Measurements from ENCODE around the gene EHHADH. TPM values are rescaled to one million over a fixed set of nuclear protein-coding genes. Genes with fewer than 3 reads are reported as not detected.

EHHADH gene
- total RNA-seq, 2 experiments from 2014 or later: 3.8 to 4.0 TPM

- DNase-seq: no peak
These were observed 49.0 kb downstream of the EHHADH start for GRCh38 chr3:185204894-185205293.

GRCh38 chr3:185200639-185201038 is 53.2 kb downstream of the EHHADH start:
- no peaks in the 10 kb centered on the region for H3K9me3 Mint-ChIP-seq (ENCODE audit: low read depth)
- CTCF ChIA-PET: no interaction called here
- H3K27me3 Mint-ChIP-seq: no peaks in the 10 kb centered on the region
- H3K36me3 Mint-ChIP-seq: no peaks in the 10 kb centered on the region
- peaks cover under 1% of the 10 kb centered on the region for H3K4me1 Mint-ChIP-seq
- no peak overlapping the region for H3K27ac Mint-ChIP-seq
- DNase-seq (no peak), ATAC-seq (no peak)
- no peak overlapping the region for H3K4me3 Mint-ChIP-seq

More at GRCh38 chr3:185204894-185205293, 49.0 kb downstream of the EHHADH start:
- no peak for ATAC-seq
- Mint-ChIP-seq H3K4me1 (peaks cover 23% of the 10 kb centered on the region), H3K9me3 (ENCODE audit: low read depth) (no peaks in the 10 kb centered on the region), H3K27ac (no peak overlapping the region), H3K4me3 (no peak overlapping the region), H3K36me3 (no peaks in the 10 kb centered on the region), H3K27me3 (no peaks in the 10 kb centered on the region)
- CTCF ChIA-PET: no interaction called here

GRCh38 chr3:185199671-185200070 is 54.2 kb downstream of the EHHADH start:
- Mint-ChIP-seq H3K27ac (no peak overlapping the region), H3K27me3 (no peaks in the 10 kb centered on the region), H3K4me3 (no peak overlapping the region), H3K9me3 (ENCODE audit: low read depth) (no peaks in the 10 kb centered on the region), H3K4me1 (no peaks in the 10 kb centered on the region), H3K36me3 (peaks cover 1% of the 10 kb centered on the region)
- no peak for ATAC-seq
- CTCF ChIA-PET: no interaction called here
- DNase-seq: no peak

DNA sequence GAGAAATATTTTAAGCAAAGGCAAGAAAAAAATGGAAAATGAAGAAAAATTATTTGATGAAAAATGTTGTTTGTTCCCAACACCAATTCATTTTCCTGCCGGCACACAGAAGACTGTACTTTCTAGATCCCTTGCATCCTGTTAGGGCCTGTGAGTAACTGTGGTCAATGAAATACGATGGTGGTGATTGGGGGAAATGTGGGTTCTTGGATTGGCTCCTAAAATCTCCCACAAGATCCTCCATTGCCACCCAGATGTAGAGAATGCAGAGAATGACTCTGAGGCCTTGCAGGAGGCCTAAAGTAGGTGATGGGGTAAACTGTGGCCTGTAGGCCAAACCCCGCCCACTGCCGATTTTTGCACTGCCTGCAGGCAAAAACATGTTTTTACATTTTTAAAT is 54.6 kb downstream of the EHHADH start:
- CTCF ChIA-PET: no interaction called here
- H3K9me3 Mint-ChIP-seq (ENCODE audit: low read depth): no peaks in the 10 kb centered on the region
- peaks cover 1% of the 10 kb centered on the region for H3K36me3 Mint-ChIP-seq
- ATAC-seq (no peak), DNase-seq (no peak)
- no peaks in the 10 kb centered on the region for H3K4me1 Mint-ChIP-seq
- H3K27me3 Mint-ChIP-seq: no peaks in the 10 kb centered on the region
- H3K4me3 Mint-ChIP-seq: no peak overlapping the region
- H3K27ac Mint-ChIP-seq: no peak overlapping the region

DNA sequence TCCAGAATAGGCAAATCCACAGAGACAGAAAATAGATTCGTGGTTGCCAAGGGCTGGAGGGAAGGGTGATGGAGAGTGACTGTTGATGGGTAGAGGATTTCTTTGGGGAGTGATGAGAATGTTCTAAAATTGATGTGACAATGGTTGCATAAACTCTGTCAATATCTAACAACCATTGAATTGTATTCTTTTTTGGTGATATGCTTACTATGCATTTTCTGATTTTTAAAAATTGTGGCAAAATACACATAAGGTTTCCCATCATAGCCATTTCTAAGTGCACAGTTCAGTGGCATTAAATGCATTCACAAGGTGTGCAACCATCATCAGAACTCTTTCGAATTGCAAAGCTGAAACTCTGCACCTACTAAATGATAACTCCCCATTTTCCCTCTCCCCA is 56.8 kb downstream of the EHHADH start:
- H3K36me3 Mint-ChIP-seq: peaks cover 4% of the 10 kb centered on the region
- H3K9me3 Mint-ChIP-seq (ENCODE audit: low read depth): no peaks in the 10 kb centered on the region
- no peak overlapping the region for H3K4me3 Mint-ChIP-seq
- peaks cover 2% of the 10 kb centered on the region for H3K27me3 Mint-ChIP-seq
- H3K27ac Mint-ChIP-seq: no peak overlapping the region
- ATAC-seq: no peak
- DNase-seq: no peak
- H3K4me1 Mint-ChIP-seq: no peaks in the 10 kb centered on the region
- CTCF ChIA-PET: no interaction called here

- CTCF ChIA-PET: no interaction called here
- Mint-ChIP-seq H3K27ac (no peak overlapping the region), H3K4me1 (no peaks in the 10 kb centered on the region), H3K27me3 (peaks cover 2% of the 10 kb centered on the region), H3K4me3 (no peak overlapping the region), H3K9me3 (ENCODE audit: low read depth) (no peaks in the 10 kb centered on the region), H3K36me3 (peaks cover 4% of the 10 kb centered on the region)
- DNase-seq (no peak), ATAC-seq (no peak)
These were observed 58.2 kb downstream of the EHHADH start for GRCh38 chr3:185195652-185196051.

DNA sequence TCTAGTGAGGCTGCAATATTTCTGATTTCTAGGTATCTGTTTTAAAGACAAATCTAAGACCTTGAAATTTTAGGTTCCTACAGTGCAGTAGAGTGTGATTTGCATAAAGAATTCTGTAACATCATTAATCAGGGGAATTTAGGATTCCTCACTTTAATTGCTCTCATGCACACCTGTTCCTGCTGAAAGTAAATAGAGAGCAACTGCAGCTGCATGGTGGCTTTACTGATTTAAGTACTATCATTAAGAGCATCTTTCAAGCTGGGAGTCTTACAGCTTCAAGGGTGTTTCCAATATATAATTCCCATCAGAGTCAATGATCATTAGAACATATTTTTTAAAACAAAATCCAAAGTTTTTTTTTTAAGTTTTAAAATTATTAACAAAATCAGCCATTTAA is 65.0 kb downstream of the EHHADH start:
- H3K4me1 Mint-ChIP-seq: no peaks in the 10 kb centered on the region
- ATAC-seq (no peak), DNase-seq (no peak)
- peaks cover 2% of the 10 kb centered on the region for H3K36me3 Mint-ChIP-seq
- no peak overlapping the region for H3K27ac Mint-ChIP-seq
- no peak overlapping the region for H3K4me3 Mint-ChIP-seq
- H3K9me3 Mint-ChIP-seq (ENCODE audit: low read depth): no peaks in the 10 kb centered on the region
- CTCF ChIA-PET: no interaction called here
- H3K27me3 Mint-ChIP-seq: peaks cover 14% of the 10 kb centered on the region

- Mint-ChIP-seq H3K27ac (no peak overlapping the region), H3K36me3 (no peaks in the 10 kb centered on the region), H3K4me1 (no peaks in the 10 kb centered on the region), H3K4me3 (no peak overlapping the region), H3K9me3 (ENCODE audit: low read depth) (no peaks in the 10 kb centered on the region), H3K27me3 (peaks cover 12% of the 10 kb centered on the region)
- ATAC-seq (no peak), DNase-seq (no peak)
- CTCF ChIA-PET: no interaction called here
These were observed 66.5 kb downstream of the EHHADH start for GRCh38 chr3:185187391-185187790.

DNA sequence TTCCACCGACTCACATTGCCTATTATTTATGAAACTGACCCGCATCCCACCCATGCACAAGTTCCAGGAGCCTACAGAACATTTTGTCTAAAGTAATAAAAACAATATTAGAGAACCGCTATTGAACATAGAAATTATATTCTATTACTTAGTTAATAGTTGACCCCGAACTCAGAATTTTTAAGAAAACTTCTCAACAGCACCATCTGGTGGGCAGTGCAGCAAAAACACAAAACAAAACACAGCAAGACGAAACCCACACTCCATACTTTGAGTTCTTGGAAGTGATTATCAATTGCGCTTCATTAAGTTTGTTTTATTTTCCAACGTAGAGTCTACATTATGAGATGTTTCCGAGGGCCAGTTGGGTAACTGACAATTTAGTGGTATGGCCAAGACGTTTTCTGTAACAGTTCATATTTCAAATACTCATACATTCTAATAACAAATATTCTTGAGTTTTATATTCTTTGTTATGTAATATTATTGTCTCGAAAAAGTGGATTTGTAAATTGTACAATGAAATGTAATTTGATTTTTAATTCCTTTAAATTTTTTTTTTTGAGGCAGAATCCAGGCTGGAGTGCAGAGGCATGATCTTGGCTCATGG is 77.0 kb downstream of the EHHADH start:
- H3K4me3 Mint-ChIP-seq: no peak overlapping the region
- H3K36me3 Mint-ChIP-seq: no peaks in the 10 kb centered on the region
- H3K9me3 Mint-ChIP-seq (ENCODE audit: low read depth): no peaks in the 10 kb centered on the region
- no peak for DNase-seq
- no peak for ATAC-seq
- H3K27ac Mint-ChIP-seq: no peak overlapping the region
- CTCF ChIA-PET: interaction anchor here (0.7 to 1.3 kb wide), 7 partner anchors 8 to 309 kb away, joined by 3 to 5 read pairs (median 3); no protein-coding TSS in a partner anchor
- peaks cover 2% of the 10 kb centered on the region for H3K4me1 Mint-ChIP-seq
- H3K27me3 Mint-ChIP-seq: peaks cover 6% of the 10 kb centered on the region

- CTCF ChIA-PET: interaction anchor here (1.1 kb wide), 1 partner anchor 10 kb away, joined by 5 read pairs; no protein-coding TSS in a partner anchor
- Mint-ChIP-seq H3K36me3 (no peaks in the 10 kb centered on the region), H3K4me1 (peaks cover 2% of the 10 kb centered on the region), H3K27ac (no peak overlapping the region), H3K4me3 (no peak overlapping the region), H3K27me3 (peaks cover 9% of the 10 kb centered on the region), H3K9me3 (ENCODE audit: low read depth) (no peaks in the 10 kb centered on the region)
- DNase-seq (no peak), ATAC-seq (no peak)
These were observed 78.4 kb downstream of the EHHADH start for GRCh38 chr3:185175370-185175987.

DNA sequence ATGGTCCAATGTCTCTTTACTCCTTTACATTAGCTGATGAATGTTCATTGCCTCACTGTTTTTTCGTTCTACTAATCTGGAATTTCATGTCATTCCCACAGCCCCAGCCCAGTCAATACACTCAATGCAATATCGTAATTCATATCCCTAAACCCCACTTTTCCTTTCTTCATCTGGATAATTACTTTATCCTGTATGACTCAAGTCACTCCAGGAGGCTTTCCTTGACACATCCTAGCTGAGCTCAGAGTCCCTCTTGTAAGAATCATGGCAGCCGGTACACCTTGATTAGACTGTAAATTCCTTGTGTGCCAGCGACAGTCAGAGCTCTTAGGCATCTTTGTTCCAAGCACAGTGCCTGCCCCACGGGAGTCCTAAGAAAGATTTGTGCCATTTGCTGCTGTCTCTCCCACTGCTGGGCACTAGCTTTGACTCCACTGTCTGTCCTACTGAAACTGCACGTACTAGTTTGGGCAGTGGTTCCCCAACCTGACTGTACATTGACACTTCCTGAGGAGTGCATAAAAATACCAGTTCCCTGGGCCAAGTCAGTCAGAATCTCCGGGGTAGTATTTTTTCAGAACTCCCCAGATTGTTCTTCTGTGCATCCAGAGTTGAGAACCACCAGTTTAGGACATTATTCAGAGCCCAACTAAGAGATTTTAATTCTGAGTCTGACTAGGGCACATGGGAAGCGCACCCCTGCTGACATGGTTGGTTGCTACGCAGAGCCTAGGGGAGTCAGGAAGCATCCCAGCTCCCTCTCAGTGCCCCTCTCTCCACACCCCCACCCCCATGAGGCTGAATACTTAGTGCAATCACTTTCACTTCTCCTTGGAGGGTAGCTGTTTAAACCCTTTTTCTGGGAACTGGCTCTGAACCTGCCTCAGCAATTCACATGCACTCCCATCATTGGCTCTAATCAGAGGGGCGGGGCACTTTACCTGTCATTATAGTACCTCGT is 81.5 kb downstream of the EHHADH start:
- H3K27me3 Mint-ChIP-seq: peaks cover 11% of the 10 kb centered on the region
- H3K4me3 Mint-ChIP-seq: no peak overlapping the region
- H3K36me3 Mint-ChIP-seq: no peaks in the 10 kb centered on the region
- no peaks in the 10 kb centered on the region for H3K9me3 Mint-ChIP-seq (ENCODE audit: low read depth)
- CTCF ChIA-PET: interaction anchor here (0.6 to 1.3 kb wide), 2 partner anchors 20 to 297 kb away, joined by 3 to 4 read pairs; no protein-coding TSS in a partner anchor
- no peak for DNase-seq
- peaks cover 2% of the 10 kb centered on the region for H3K4me1 Mint-ChIP-seq
- ATAC-seq: no peak
- no peak overlapping the region for H3K27ac Mint-ChIP-seq

DNA sequence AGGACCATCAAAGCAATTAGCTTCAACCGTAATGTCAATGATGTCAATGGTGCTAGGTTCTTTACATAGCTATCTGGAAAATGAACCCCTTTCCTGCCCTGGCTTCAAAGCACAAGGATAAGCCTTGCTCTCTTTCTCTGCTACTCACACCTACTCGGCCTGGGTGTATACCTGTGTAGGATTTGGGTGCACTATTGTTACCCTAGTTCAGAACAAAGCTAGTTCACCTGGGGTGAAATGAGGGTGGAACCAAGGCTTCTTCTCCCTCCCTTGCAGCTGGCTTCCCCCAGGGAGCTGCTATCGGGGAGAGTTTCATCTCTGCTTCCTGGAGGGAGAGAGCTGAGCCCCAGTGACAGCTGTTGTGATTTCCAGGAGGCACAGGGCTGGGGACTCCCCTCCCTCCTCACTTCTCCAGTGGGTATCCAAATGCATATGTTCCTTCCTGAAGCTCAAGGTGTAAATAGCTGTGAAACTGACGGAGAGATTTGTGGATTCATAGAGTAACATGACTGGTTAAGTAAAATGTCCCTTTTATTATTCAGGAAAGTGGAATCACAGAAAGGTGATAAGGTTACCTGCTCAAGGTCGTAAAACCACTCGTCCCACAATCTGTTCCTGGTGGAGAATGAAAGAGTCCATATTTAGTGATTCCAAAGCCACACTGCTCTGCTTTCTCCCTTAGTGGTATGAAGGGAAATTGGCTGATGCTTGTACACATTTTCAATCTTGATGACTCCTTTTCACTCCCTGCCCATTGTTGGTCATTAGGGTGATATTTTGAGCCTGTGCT is 89.2 kb downstream of the EHHADH start:
- no peak for DNase-seq
- H3K27ac Mint-ChIP-seq: no peak overlapping the region
- H3K9me3 Mint-ChIP-seq (ENCODE audit: low read depth): no peaks in the 10 kb centered on the region
- CTCF ChIA-PET: no interaction called here
- no peak overlapping the region for H3K4me3 Mint-ChIP-seq
- H3K27me3 Mint-ChIP-seq: peaks cover 16% of the 10 kb centered on the region
- no peak for ATAC-seq
- H3K36me3 Mint-ChIP-seq: no peaks in the 10 kb centered on the region
- no peaks in the 10 kb centered on the region for H3K4me1 Mint-ChIP-seq

GRCh38 chr3:185162634-185163033 is 91.2 kb downstream of the EHHADH start:
- ATAC-seq: no peak
- no peak overlapping the region for H3K27ac Mint-ChIP-seq
- CTCF ChIA-PET: no interaction called here

More at GRCh38 chr3:185162634-185163033, 91.2 kb downstream of the EHHADH start:
- DNase-seq: no peak
- H3K36me3 Mint-ChIP-seq: no peaks in the 10 kb centered on the region
- H3K9me3 Mint-ChIP-seq (ENCODE audit: low read depth): no peaks in the 10 kb centered on the region
- H3K4me3 Mint-ChIP-seq: no peak overlapping the region
- H3K27me3 Mint-ChIP-seq: peaks cover 30% of the 10 kb centered on the region
- no peaks in the 10 kb centered on the region for H3K4me1 Mint-ChIP-seq
